Upper lobe of left lung (tissue), 6 donors: Measurements from ENCODE around the gene TTC17. TPM values are rescaled to one million over a fixed set of nuclear protein-coding genes. Genes with fewer than 3 reads are reported as not detected.
A peak's percentile ranks its signal among the peaks of the same experiment; 100 is the strongest.

Experiments used
- ATAC-seq, 2 donors: fragments of 200-7000 bp; cut with Tn5 transposase; one replicate each; pipeline ENCODE4 v1.9.1; 2022; ENCODE audit warnings: mild to moderate bottlenecking in 2 of 2, moderate library complexity in 2 of 2; ENCODE audit not compliant: low FRiP score in 2 of 2
- DNase-seq, 2 donors: peaks; one replicate each; pipeline ENCODE4 v3.0.0-alpha.2; 2019 to 2020
- H3K27ac ChIP-seq, 4 donors: fragments of 200-600 bp; sonication (generic); one replicate each; pipeline ENCODE4 v1.5.1; 2016 to 2019
- H3K27me3 ChIP-seq, 4 donors: fragments of 200-600 bp; sonication (generic); one replicate each; pipeline ENCODE4 v1.5.1; 2017 to 2019
- H3K36me3 ChIP-seq, 4 donors: fragments of 200-600 bp; sonication (generic); one replicate each; pipeline ENCODE4 v1.5.1; 2016 to 2019
- H3K4me1 ChIP-seq, 4 donors: fragments of 200-600 bp; sonication (generic); one replicate each; pipeline ENCODE4 v1.5.1; 2018 to 2019
- H3K4me3 ChIP-seq, 4 donors: fragments of 200-600 bp; sonication (generic); one replicate each; pipeline ENCODE4 v1.5.1; 2017 to 2019; ENCODE audit warnings: mild to moderate bottlenecking in 2 of 4, moderate library complexity in 1 of 4
- H3K9me3 ChIP-seq, 4 donors: fragments of 200-600 bp; sonication (generic); one replicate each; pipeline ENCODE4 v1.5.1; 2018 to 2019
- EP300 ChIP-seq, 4 donors: sonication (generic); formaldehyde crosslinking; IDR thresholded peaks; one replicate each; pipeline ENCODE4 v1.5.1; 2017; ENCODE audit warnings: antibody characterized with exemption in 4 of 4, control low read depth in 2 of 4
- POLR2A ChIP-seq, 4 donors: fragments of 450-650 bp; IDR thresholded peaks; one replicate each; pipeline ENCODE4 v1.5.1; 2016 to 2017; ENCODE audit warnings: antibody characterized with exemption in 4 of 4, mild to moderate bottlenecking in 2 of 4
- POLR2AphosphoS5 ChIP-seq, 2 donors: sonication (generic); formaldehyde crosslinking; IDR thresholded peaks; one replicate each; pipeline ENCODE4 v1.5.1; 2017; ENCODE audit warnings: antibody characterized with exemption in 2 of 2
- WGBS, 2 donors: methylation state at CpG; one replicate each; pipeline ENCODE4 v1.1.5; 2017 to 2018; 5-methylcytosine and 5-hydroxymethylcytosine counted together
- total RNA-seq, 6 donors: library from RNA; depleted of rRNA in 4 of 6; stranded (reverse); fragments of >200 nt in 4 of 6; gene quantifications; one replicate each; pipeline versions ENCODE4 v1.1.0 to v1.2.1, GENCODE V29; 2016 to 2021
- TF ChIP-seq, protein P1 (sequence below), 6 experiments: fragments of 450-650 bp in 4 of 6; fragments of 200-600 bp in 2 of 6; sonication (generic) in 2 of 6; IDR thresholded peaks; one replicate each; pipeline ENCODE4 v1.5.1; 2016 to 2019; ENCODE audit warnings: antibody characterized with exemption in 6 of 6
- donor health status: DM: no; HTN: no; CAD: no; lungs with moderate emphysema.
- donor health status: DM: no; HTN: yes; CAD: no; lungs with severe emphysema.

Gene TTC17
- total RNA-seq, 6 donors from 2014 or later = 61.2 to 313 (median 126) TPM

- DNase-seq (no peak), ATAC-seq (no peak)
- H3K9me3 ChIP-seq = no peaks in the 10 kb centered on the region
- peaks cover 14 to 99% (median 34%) of the 10 kb centered on the region in 4 donors for H3K36me3 ChIP-seq
- H3K27me3 ChIP-seq = no peaks in the 10 kb centered on the region
- TF ChIP-seq, protein P1, sequence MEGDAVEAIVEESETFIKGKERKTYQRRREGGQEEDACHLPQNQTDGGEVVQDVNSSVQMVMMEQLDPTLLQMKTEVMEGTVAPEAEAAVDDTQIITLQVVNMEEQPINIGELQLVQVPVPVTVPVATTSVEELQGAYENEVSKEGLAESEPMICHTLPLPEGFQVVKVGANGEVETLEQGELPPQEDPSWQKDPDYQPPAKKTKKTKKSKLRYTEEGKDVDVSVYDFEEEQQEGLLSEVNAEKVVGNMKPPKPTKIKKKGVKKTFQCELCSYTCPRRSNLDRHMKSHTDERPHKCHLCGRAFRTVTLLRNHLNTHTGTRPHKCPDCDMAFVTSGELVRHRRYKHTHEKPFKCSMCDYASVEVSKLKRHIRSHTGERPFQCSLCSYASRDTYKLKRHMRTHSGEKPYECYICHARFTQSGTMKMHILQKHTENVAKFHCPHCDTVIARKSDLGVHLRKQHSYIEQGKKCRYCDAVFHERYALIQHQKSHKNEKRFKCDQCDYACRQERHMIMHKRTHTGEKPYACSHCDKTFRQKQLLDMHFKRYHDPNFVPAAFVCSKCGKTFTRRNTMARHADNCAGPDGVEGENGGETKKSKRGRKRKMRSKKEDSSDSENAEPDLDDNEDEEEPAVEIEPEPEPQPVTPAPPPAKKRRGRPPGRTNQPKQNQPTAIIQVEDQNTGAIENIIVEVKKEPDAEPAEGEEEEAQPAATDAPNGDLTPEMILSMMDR (IDR thresholded peaks at IDR 0.05) = no peak
- TF ChIP-seq POLR2AphosphoS5 (IDR thresholded peaks at IDR 0.05) = no peak
- TF ChIP-seq POLR2A (IDR thresholded peaks at IDR 0.05) = no peak
- TF ChIP-seq EP300 (IDR thresholded peaks at IDR 0.05) = no peak
- no peak overlapping the region for H3K27ac ChIP-seq
- no peak overlapping the region for H3K4me3 ChIP-seq
- WGBS, 2 donors = 97 to 99% methylated on average over 3 of the region's 3 CpGs
- H3K4me1 ChIP-seq = peaks cover 0 to 4% (median 0%) of the 10 kb centered on the region in 4 donors
Measured at GRCh38 chr11:43404836-43405479, 46.2 kb downstream of the TTC17 start.

DNA sequence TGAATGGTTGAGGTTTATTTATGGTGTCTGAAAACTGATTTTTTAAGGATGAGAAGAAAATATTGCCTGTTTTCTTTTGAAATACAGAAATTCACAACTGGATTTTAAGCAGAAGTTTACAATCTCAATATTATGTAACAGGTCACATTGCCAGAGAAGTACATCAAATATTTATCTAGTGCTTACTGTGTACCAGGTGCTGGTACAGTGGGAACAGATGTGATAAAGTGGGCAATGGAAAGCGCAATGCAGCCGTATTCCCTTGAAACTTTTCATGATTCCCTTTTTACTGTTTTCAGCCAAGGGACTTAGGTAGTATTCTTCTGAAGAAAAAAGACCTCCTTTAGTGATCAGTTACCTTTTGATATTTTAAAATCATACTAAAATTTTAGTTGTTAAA is 49.6 kb downstream of the TTC17 start:
- no peak for TF ChIP-seq POLR2A (IDR thresholded peaks at IDR 0.05)
- TF ChIP-seq, protein P1 (IDR thresholded peaks at IDR 0.05) = no peak
- no peak for TF ChIP-seq EP300 (IDR thresholded peaks at IDR 0.05)
- no peak for TF ChIP-seq POLR2AphosphoS5 (IDR thresholded peaks at IDR 0.05)
- WGBS, 2 donors = 51 to 69% methylated on average over 2 of the region's 2 CpGs
- Histone ChIP-seq H3K9me3 (no peaks in the 10 kb centered on the region), H3K4me3 (no peak overlapping the region), H3K27me3 (no peaks in the 10 kb centered on the region), H3K27ac (no peak overlapping the region), H3K36me3 (peaks cover 13 to 86% (median 24%) of the 10 kb centered on the region in 4 donors), H3K4me1 (peaks cover 0 to 4% (median 0%) of the 10 kb centered on the region in 4 donors)
- ATAC-seq (no peak), DNase-seq (no peak)

DNA sequence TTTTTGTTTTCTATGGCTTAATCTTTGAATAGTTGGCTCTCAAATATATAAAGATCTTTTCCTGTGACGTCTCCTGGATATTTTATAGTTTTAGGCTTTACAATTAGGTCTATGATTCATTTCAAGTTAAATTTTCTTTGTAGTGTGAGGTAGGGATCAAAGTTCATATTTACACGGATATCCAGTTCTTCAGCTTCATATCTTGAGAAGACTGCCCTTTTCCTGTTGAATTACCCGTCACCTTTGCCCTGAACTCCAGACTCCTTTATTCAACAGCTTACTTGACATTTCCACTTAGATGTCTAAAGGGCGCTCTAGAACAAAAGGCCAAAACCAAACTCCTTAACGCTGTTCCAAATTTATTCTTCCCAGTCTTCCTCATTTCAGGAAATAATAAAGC is 51.7 kb downstream of the TTC17 start:
- WGBS, 2 donors = 46 to 51% methylated on average over 5 of the region's 5 CpGs
- no peak for DNase-seq

GRCh38 chr11:43418197-43418596 is 59.5 kb downstream of the TTC17 start:
- Histone ChIP-seq H3K27ac (no peak overlapping the region), H3K9me3 (no peaks in the 10 kb centered on the region), H3K36me3 (peaks cover 6 to 38% (median 20%) of the 10 kb centered on the region in 4 donors), H3K4me1 (no peaks in the 10 kb centered on the region), H3K27me3 (no peaks in the 10 kb centered on the region), H3K4me3 (no peak overlapping the region)
- TF ChIP-seq POLR2AphosphoS5 (IDR thresholded peaks at IDR 0.05) (no peak), EP300 (IDR thresholded peaks at IDR 0.05) (no peak), POLR2A (IDR thresholded peaks at IDR 0.05) (no peak)
- TF ChIP-seq, protein P1 (IDR thresholded peaks at IDR 0.05) = no peak
- WGBS, 2 donors = 87 to 88% methylated on average over 2 of the region's 2 CpGs
- DNase-seq = no peak
- ATAC-seq = no peak

More for the DNA sequence above, 51.7 kb downstream of the TTC17 start:
- Histone ChIP-seq H3K4me3 (no peak overlapping the region), H3K4me1 (peaks cover 0 to 4% (median 0%) of the 10 kb centered on the region in 4 donors), H3K27ac (no peak overlapping the region), H3K36me3 (peaks cover 12 to 83% (median 30%) of the 10 kb centered on the region in 4 donors), H3K9me3 (no peaks in the 10 kb centered on the region), H3K27me3 (no peaks in the 10 kb centered on the region)
- no peak for TF ChIP-seq POLR2AphosphoS5 (IDR thresholded peaks at IDR 0.05)
- TF ChIP-seq, protein P1 (IDR thresholded peaks at IDR 0.05) = no peak
- no peak for TF ChIP-seq POLR2A (IDR thresholded peaks at IDR 0.05)
- TF ChIP-seq EP300 (IDR thresholded peaks at IDR 0.05) = no peak
- no peak for ATAC-seq

GRCh38 chr11:43419460-43419859 is 60.7 kb downstream of the TTC17 start:
- ATAC-seq = no peak
- no peak for TF ChIP-seq POLR2A (IDR thresholded peaks at IDR 0.05)
- TF ChIP-seq, protein P1 (IDR thresholded peaks at IDR 0.05) = peak in 5 of 6 experiments; percentile 37 to 55 (median 41)
- no peaks in the 10 kb centered on the region for H3K27me3 ChIP-seq
- peaks cover 6 to 30% (median 18%) of the 10 kb centered on the region in 4 donors for H3K36me3 ChIP-seq
- H3K4me3 ChIP-seq = no peak overlapping the region
- no peaks in the 10 kb centered on the region for H3K4me1 ChIP-seq
- no peak for DNase-seq
- no peaks in the 10 kb centered on the region for H3K9me3 ChIP-seq
- no peak overlapping the region for H3K27ac ChIP-seq
